GM12865 (cell line): ENCODE data around the gene CR1L.
"Not testable (repeated sequence)": the region's sequence is repeated elsewhere in the genome, so short reads cannot be mapped to it uniquely, and the experiment has no call there.

Source experiments
- DNase-seq: peaks from one replicate; pipeline ENCODE4 v3.0.0; 2010; ENCODE audit warnings: low read depth
- H3K4me3 ChIP-seq: 2 replicates; pipeline ENCODE4 v1.5.1; 2011; ENCODE audit warnings: mild to moderate bottlenecking, low read depth, low read length, control low read depth
- TF ChIP-seq, protein P1 (sequence below): IDR thresholded peaks from 2 replicates; pipeline ENCODE4 v1.5.1; 2011; ENCODE audit warnings: low read length, control low read depth, low read depth, inconsistent platforms; ENCODE audit not compliant: insufficient read depth; ENCODE audit errors: missing control alignments

The CR1L gene

DNA sequence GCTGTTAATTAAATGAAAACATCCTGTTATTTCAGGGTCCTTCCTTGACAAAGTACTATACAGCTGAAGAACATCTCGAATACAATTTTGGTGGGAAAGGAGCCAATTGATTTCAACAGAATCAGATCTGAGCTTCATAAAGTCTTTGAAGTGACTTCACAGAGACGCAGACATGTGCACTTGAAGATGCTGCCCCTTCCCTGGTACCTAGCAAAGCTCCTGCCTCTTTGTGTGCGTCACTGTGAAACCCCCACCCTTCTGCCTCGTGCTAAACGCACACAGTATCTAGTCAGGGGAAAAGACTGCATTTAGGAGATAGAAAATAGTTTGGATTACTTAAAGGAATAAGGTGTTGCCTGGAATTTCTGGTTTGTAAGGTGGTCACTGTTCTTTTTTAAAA lies 5.6 kb upstream of the CR1L start:
- H3K4me3 ChIP-seq, DNase-seq: not testable (repeated sequence)

GRCh38 chr1:207644166-207644851 lies 624 bp upstream of the CR1L start:
- TF ChIP-seq, protein P1, sequence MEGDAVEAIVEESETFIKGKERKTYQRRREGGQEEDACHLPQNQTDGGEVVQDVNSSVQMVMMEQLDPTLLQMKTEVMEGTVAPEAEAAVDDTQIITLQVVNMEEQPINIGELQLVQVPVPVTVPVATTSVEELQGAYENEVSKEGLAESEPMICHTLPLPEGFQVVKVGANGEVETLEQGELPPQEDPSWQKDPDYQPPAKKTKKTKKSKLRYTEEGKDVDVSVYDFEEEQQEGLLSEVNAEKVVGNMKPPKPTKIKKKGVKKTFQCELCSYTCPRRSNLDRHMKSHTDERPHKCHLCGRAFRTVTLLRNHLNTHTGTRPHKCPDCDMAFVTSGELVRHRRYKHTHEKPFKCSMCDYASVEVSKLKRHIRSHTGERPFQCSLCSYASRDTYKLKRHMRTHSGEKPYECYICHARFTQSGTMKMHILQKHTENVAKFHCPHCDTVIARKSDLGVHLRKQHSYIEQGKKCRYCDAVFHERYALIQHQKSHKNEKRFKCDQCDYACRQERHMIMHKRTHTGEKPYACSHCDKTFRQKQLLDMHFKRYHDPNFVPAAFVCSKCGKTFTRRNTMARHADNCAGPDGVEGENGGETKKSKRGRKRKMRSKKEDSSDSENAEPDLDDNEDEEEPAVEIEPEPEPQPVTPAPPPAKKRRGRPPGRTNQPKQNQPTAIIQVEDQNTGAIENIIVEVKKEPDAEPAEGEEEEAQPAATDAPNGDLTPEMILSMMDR, result no peak
- DNase-seq, result no peak
- no peak overlapping the region; the same call in 1 of the 2 replicates for H3K4me3 ChIP-seq

- TF ChIP-seq, protein P1, result no peak
- DNase-seq, result no peak
- H3K4me3 ChIP-seq, result no peak overlapping the region
These were observed 725 bp downstream of the CR1L start for GRCh38 chr1:207645635-207646081.

GRCh38 chr1:207646171-207646570 lies 1.2 kb downstream of the CR1L start:
- H3K4me3 ChIP-seq, result no peak overlapping the region
- no peak for DNase-seq
- TF ChIP-seq, protein P1, result no peak

DNA sequence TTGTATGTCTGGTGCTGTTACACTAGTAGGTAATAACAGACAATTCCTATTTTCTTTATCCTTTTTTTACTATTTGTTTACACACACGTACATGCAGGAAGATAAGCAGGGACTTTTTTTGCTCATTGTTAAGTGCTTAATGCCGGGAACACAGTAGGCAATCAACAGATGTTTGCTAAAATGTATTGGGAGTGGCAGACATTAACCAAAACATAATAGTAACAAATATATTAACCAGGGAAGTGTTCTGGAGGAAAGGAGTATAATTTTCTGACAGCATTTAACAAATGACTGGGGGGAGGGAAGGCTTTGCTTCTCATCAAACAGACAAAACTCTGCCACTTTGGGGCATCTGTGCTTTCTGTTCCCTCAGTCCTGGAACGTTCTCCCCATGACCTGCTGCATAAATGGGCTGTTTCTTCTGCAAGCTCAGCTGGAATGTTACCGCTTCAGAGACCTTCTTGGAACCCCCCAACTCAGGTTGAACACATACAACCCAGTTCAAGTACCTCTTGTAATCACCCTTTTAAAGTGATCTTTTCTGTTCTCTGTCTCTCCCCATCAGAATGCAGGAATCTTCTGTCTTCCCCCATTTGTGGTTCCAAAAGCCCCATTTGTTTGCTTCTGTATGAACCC lies 2.1 kb downstream of the CR1L start:
- no peak overlapping the region for H3K4me3 ChIP-seq
- DNase-seq, result no peak
- TF ChIP-seq, protein P1, result no peak

DNA sequence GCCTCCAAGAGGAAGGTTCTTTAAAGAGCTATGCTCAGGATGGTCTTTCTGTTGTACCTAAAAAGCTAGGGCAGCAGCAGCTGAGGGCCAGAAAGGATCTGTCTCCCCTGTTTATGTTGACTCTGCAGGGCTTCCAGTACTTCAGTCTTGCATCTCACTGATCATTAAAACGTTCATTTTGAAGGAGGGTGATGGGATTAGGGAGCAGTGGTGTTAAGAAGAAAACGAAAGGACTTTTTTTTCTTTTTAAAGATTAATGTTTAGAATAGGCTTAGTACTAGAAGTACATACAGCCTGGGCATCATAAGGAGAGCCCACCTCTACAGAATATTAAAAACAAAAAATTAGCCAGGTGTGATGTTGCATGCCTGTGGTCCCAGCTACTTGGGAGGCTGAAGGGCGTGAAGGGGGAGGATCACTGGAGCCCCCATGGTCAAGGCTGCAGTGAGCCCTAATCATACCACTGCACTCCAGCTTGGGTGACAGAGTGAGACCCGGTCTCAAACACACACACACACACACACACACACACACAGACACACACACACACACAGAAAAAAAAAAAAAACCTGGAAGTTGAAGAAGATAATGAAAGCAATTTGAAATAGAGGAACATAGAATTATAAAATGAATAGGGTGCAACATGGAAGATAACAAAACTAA lies 2.9 kb downstream of the CR1L start:
- TF ChIP-seq, protein P1, result no peak
- H3K4me3 ChIP-seq, result no peak overlapping the region

GRCh38 chr1:207648334-207649209 lies 3.6 kb downstream of the CR1L start:
- DNase-seq, result no peak
- H3K4me3 ChIP-seq, result no peak overlapping the region
- TF ChIP-seq, protein P1, result no peak

More for the DNA sequence above, 2.9 kb downstream of the CR1L start:
- DNase-seq, result no peak
